GM19099 (cell line): ENCODE data around the gene FBXL3.

Experiments used
- POLR2A ChIP-seq: IDR thresholded peaks from 3 replicates; pipeline ENCODE4 v1.6.1; 2011; ENCODE audit warnings: low read depth; ENCODE audit not compliant: insufficient read length; ENCODE audit errors: extremely low read depth

FBXL3 gene

DNA sequence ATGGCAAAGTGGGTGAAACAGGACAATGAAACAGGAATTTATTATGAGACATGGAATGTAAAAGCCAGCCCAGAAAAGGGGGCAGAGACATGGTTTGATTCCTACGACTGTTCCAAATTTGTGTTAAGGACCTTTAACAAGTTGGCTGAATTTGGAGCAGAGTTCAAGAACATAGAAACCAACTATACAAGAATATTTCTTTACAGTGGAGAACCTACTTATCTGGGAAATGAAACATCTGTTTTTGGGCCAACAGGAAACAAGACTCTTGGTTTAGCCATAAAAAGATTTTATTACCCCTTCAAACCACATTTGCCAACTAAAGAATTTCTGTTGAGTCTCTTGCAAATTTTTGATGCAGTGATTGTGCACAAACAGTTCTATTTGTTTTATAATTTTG, 26.5 kb downstream of the FBXL3 start:
- TF ChIP-seq POLR2A, result no peak

- TF ChIP-seq POLR2A, result no peak
Measured at GRCh38 chr13:76994281-76994680, 32.7 kb downstream of the FBXL3 start.

DNA sequence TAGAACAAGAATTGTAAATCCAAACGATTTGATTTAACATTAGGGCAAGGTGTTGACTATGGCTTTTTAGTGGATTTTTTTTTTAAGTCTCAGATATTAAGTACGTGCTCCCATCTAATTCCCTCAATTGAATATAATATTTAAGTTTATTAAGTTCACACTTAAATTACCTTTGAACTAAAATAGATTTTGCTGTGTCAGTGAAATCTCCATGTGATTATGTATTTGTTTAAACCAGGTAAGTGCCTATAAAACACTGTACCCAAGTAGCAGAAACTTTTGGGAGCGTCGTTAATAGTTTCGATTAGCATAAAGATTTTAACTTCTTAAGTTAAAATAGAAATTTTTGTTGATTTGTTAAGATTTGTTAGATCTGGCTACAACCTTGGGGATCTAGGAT, 33.5 kb downstream of the FBXL3 start:
- no peak for TF ChIP-seq POLR2A

DNA sequence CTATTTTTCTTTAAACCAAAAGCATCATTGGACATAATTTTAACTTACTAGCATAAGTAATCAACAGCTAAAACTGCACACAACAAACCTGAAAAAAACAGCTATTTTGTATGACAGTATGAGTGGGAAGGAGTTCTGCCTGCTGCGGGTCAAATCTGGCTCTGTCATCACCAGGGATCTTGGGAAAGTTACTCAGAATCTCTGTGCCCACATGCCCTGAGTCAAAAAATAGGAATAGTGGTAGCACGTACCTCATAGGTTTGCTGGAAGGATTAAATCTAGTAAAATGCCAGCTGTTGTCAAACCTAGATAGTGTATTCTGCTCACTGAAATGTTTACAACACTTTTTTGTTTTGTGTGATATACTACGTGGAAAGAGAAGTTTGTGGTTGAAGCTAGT, 33.9 kb downstream of the FBXL3 start:
- no peak for TF ChIP-seq POLR2A

GRCh38 chr13:76992548-76993001, 34.4 kb downstream of the FBXL3 start:
- no peak for TF ChIP-seq POLR2A

- TF ChIP-seq POLR2A, result peak; percentile 99
Measured at GRCh38 chr13:76991796-76992547, 35.0 kb downstream of the FBXL3 start, which contains the start of gene CLN5. Gene CLN5 (plus strand): TSS chr13:76992081. CDS start chr13:76992099, 18 bp downstream.

DNA sequence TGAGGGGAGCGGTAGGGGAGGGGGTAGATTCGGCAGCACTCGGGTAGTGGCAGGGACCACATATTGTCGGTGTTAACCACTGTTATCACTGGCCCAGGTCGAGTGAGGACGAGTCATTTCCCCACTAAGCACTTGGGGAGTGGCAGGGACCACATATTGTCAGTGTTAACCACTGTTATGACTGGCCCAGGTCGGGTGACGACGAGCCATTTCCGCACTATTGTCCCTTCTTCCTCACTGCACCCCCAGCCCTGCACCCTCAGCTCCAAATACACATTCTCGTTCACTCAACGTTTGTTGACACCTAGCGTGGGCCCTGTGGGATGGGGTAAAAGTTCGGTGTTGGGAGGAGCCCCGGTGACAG, 35.5 kb downstream of the FBXL3 start:
- TF ChIP-seq POLR2A, result no peak

DNA sequence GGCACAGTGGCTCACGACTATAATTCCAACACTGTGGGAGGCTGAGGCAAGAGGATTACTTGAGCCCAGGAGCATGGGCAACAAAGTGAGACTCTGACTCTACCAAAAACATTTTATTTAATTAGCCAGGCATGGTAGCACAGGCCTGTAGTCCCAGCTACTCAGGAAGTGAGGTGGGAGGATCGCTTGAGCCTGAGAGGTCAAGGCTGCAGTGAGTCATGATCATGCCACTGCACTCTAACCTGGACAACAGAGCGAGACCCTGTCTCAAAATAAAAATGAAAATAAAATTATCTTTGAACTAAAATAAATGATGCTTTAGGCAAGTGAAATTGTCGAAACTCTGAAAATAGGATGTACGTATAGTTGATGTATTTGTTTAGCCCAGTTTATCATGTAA, 43.3 kb downstream of the FBXL3 start:
- no peak for TF ChIP-seq POLR2A

GRCh38 chr13:76982061-76982460, 44.9 kb downstream of the FBXL3 start:
- no peak for TF ChIP-seq POLR2A

GRCh38 chr13:76980075-76980718, 46.8 kb downstream of the FBXL3 start:
- TF ChIP-seq POLR2A, result no peak

GRCh38 chr13:76976929-76977328, 50.0 kb downstream of the FBXL3 start:
- no peak for TF ChIP-seq POLR2A

DNA sequence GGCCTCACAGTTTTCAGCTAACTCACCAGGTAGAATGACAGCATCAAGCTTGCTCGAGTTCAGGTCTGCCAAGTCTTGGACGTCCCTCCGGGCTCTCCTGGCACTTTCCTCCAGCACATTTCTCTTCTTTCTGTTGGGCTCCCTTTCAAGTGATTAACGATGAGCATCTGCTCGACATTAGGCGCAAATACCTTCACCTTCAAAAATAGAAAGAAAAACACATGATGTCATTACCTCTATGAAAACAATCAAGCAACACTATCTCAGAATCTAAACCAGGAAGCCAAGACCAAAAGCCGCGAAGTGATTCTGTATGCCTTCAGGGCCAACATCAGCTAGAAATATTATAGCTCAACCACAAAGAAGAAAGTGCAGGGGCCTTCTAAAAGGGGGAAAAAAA, 50.5 kb downstream of the FBXL3 start:
- no peak for TF ChIP-seq POLR2A

DNA sequence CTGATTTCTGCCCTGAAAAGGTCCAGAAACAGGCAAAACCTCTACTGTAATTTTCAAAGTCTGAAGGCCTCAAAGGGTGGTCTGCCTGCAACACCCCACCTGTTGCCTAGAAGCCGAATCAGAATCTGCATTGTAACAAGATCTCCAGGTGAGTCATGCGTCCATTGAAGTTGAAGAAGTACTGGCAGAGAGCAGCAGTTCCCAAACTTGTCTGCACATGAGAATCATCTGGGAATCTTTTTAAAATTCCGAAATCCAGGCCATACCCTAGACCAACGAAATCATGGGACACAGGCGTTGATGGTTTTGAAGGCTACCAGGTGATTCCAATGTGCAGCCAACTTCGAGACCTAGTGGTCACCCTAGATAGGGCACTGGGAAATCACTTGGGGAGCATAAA, 51.1 kb downstream of the FBXL3 start:
- no peak for TF ChIP-seq POLR2A

DNA sequence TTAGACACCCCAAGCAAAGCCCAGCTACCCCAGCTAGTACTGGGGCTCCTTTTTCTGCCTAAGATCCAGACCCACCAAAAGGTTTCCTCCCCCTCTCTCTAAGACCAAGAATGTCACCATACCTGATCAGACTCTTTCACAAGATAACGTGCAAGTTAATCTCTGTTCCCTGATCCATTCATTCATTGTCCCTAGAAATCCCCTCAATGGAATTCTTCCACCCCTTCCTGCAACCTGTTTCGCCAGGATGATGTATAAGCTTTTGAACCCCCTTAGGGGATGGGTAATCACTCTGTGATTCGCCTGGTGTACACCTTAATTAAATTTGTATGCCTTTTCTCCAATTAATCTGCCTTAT, 52.4 kb downstream of the FBXL3 start:
- no peak for TF ChIP-seq POLR2A

- TF ChIP-seq POLR2A, result no peak
Measured at GRCh38 chr13:76973920-76974617, 52.9 kb downstream of the FBXL3 start.
